ENCODE measurements around the gene BMPR2. TPM values are rescaled to one million over a fixed set of nuclear protein-coding genes. Genes with fewer than 3 reads are reported as not detected.
A peak's percentile ranks its signal among the peaks of the same experiment; 100 is the strongest.
"Not testable (repeated sequence)": the region's sequence is repeated elsewhere in the genome, so short reads cannot be mapped to it uniquely, and the experiment has no call there.

BMPR2 gene
- total RNA-seq, 1 experiment from 2014 or later = 34.9 TPM

- TF ChIP-seq EZH2 (IDR thresholded peaks at IDR 0.05; ENCODE audit: borderline replicate concordance, low read depth, low read length, poor library complexity, severe bottlenecking) = no peak
- TF ChIP-seq, protein P1, sequence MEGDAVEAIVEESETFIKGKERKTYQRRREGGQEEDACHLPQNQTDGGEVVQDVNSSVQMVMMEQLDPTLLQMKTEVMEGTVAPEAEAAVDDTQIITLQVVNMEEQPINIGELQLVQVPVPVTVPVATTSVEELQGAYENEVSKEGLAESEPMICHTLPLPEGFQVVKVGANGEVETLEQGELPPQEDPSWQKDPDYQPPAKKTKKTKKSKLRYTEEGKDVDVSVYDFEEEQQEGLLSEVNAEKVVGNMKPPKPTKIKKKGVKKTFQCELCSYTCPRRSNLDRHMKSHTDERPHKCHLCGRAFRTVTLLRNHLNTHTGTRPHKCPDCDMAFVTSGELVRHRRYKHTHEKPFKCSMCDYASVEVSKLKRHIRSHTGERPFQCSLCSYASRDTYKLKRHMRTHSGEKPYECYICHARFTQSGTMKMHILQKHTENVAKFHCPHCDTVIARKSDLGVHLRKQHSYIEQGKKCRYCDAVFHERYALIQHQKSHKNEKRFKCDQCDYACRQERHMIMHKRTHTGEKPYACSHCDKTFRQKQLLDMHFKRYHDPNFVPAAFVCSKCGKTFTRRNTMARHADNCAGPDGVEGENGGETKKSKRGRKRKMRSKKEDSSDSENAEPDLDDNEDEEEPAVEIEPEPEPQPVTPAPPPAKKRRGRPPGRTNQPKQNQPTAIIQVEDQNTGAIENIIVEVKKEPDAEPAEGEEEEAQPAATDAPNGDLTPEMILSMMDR (conservative IDR thresholded peaks at IDR 0.05; ENCODE audit: low read depth, low read length) = no peak
- H3K27ac ChIP-seq (ENCODE audit: low read depth, low read length, poor library complexity, severe bottlenecking) = no peak overlapping the region
- intact Hi-C loops (cut with micrococcal nuclease; ENCODE audit: unreplicated experiment) = no loop called here
- no TSS peak for BruUV-seq (replicated peaks)
- H3K4me3 ChIP-seq (ENCODE audit: low read depth, low read length, poor library complexity, severe bottlenecking) = no peak overlapping the region
- CTCF ChIA-PET = no interaction called here
- H3K9me3 ChIP-seq (ENCODE audit: low read depth, low read length, poor library complexity, severe bottlenecking) = no peaks in the 10 kb centered on the region
- DNase-seq (ENCODE audit: low spot score) = no peak
- POLR2A ChIA-PET (ENCODE audit: low non-redundant PET) = no interaction called here
- no peaks in the 10 kb centered on the region for H3K36me3 ChIP-seq (ENCODE audit: insufficient read depth, low read length, poor library complexity, severe bottlenecking)
- H3K4me1 ChIP-seq (ENCODE audit: insufficient read depth, low read length, poor library complexity, severe bottlenecking) = peaks cover 10% of the 10 kb centered on the region
- no peaks in the 10 kb centered on the region for H3K27me3 ChIP-seq (replicated peaks; ENCODE audit: insufficient read depth, low read depth, low read length, poor library complexity)
Observed at GRCh38 chr2:202548240-202548639, 172.1 kb downstream of the BMPR2 start.

DNA sequence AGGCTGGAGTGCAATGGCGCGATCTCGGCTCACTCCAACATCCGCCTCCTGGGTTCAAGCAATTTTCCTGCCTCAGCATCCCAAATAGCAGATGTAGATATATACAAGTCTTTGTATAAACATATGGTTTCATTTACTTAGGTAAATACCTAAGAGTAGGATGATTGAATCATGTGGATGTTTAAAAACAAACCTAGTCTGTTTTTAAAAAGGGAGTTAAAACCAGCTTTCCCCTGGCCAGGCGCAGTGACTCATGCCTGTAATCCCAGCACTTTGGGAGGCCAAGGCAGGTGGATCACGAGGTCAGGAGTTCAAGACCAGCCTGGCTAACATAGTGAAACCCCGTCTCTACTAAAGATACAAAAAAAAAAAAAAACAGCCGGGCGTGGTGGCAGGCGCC is 174.9 kb downstream of the BMPR2 start:
- H3K4me1 ChIP-seq (ENCODE audit: insufficient read depth, low read length, poor library complexity, severe bottlenecking); H3K27ac ChIP-seq (ENCODE audit: low read depth, low read length, poor library complexity, severe bottlenecking); POLR2A ChIA-PET (ENCODE audit: low non-redundant PET); DNase-seq (ENCODE audit: low spot score); intact Hi-C loops (cut with micrococcal nuclease; ENCODE audit: unreplicated experiment); H3K27me3 ChIP-seq (replicated peaks; ENCODE audit: insufficient read depth, low read depth, low read length, poor library complexity); H3K36me3 ChIP-seq (ENCODE audit: insufficient read depth, low read length, poor library complexity, severe bottlenecking); H3K4me3 ChIP-seq (ENCODE audit: low read depth, low read length, poor library complexity, severe bottlenecking); BruUV-seq (replicated peaks); H3K9me3 ChIP-seq (ENCODE audit: low read depth, low read length, poor library complexity, severe bottlenecking): not testable (repeated sequence)
- CTCF ChIA-PET = interaction anchor here (0.7 kb wide), 1 partner anchor 1118 kb away, joined by 6 read pairs; no protein-coding TSS in a partner anchor

DNA sequence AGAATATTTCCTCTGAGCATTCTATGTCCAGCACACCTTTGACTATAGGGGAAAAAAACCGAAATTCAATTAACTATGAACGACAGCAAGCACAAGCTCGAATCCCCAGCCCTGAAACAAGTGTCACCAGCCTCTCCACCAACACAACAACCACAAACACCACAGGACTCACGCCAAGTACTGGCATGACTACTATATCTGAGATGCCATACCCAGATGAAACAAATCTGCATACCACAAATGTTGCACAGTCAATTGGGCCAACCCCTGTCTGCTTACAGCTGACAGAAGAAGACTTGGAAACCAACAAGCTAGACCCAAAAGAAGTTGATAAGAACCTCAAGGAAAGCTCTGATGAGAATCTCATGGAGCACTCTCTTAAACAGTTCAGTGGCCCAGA is 179.2 kb downstream of the BMPR2 start:
- H3K9me3 ChIP-seq (ENCODE audit: low read depth, low read length, poor library complexity, severe bottlenecking) = no peaks in the 10 kb centered on the region
- H3K36me3 ChIP-seq (ENCODE audit: insufficient read depth, low read length, poor library complexity, severe bottlenecking) = no peaks in the 10 kb centered on the region
- CTCF ChIA-PET = no interaction called here
- no peaks in the 10 kb centered on the region for H3K27me3 ChIP-seq (replicated peaks; ENCODE audit: insufficient read depth, low read depth, low read length, poor library complexity)
- H3K4me3 ChIP-seq (ENCODE audit: low read depth, low read length, poor library complexity, severe bottlenecking) = no peak overlapping the region
- intact Hi-C loops (cut with micrococcal nuclease; ENCODE audit: unreplicated experiment) = no loop called here
- H3K27ac ChIP-seq (ENCODE audit: low read depth, low read length, poor library complexity, severe bottlenecking) = no peak overlapping the region
- DNase-seq (ENCODE audit: low spot score) = no peak
- BruUV-seq (replicated peaks) = TSS peak; percentile 39
- TF ChIP-seq, protein P1 (conservative IDR thresholded peaks at IDR 0.05; ENCODE audit: low read depth, low read length) = no peak
- TF ChIP-seq EZH2 (IDR thresholded peaks at IDR 0.05; ENCODE audit: borderline replicate concordance, low read depth, low read length, poor library complexity, severe bottlenecking) = no peak
- POLR2A ChIA-PET (ENCODE audit: low non-redundant PET) = no interaction called here
- H3K4me1 ChIP-seq (ENCODE audit: insufficient read depth, low read length, poor library complexity, severe bottlenecking) = no peaks in the 10 kb centered on the region

- DNase-seq (ENCODE audit: low spot score) = no peak
- Histone ChIP-seq H3K27ac (ENCODE audit: low read depth, low read length, poor library complexity, severe bottlenecking) (no peak overlapping the region), H3K36me3 (ENCODE audit: insufficient read depth, low read length, poor library complexity, severe bottlenecking) (no peaks in the 10 kb centered on the region), H3K4me3 (ENCODE audit: low read depth, low read length, poor library complexity, severe bottlenecking) (no peak overlapping the region), H3K4me1 (ENCODE audit: insufficient read depth, low read length, poor library complexity, severe bottlenecking) (peaks cover 13% of the 10 kb centered on the region), H3K27me3 (replicated peaks; ENCODE audit: insufficient read depth, low read depth, low read length, poor library complexity) (no peaks in the 10 kb centered on the region), H3K9me3 (ENCODE audit: low read depth, low read length, poor library complexity, severe bottlenecking) (no peaks in the 10 kb centered on the region)
- BruUV-seq (replicated peaks) = no TSS peak
- no peak for TF ChIP-seq EZH2 (IDR thresholded peaks at IDR 0.05; ENCODE audit: borderline replicate concordance, low read depth, low read length, poor library complexity, severe bottlenecking)
- TF ChIP-seq, protein P1 (conservative IDR thresholded peaks at IDR 0.05; ENCODE audit: low read depth, low read length) = no peak
- POLR2A ChIA-PET (ENCODE audit: low non-redundant PET) = no interaction called here
- CTCF ChIA-PET = no interaction called here
- intact Hi-C loops (cut with micrococcal nuclease; ENCODE audit: unreplicated experiment) = no loop called here
Observed at GRCh38 chr2:202560200-202560599, 184.1 kb downstream of the BMPR2 start.
